Measurements from ENCODE around the gene TMEM131.

GRCh38 chr2:98027538-98027937, 31.8 kb upstream of the TMEM131 start:
- TF ChIP-seq POLR2AphosphoS5 (IDR thresholded peaks at IDR 0.05; ENCODE audit: low read depth) (no peak), CTCF (IDR thresholded peaks at IDR 0.05; ENCODE audit: insufficient read depth, low read length) (no peak), GABPA (IDR thresholded peaks at IDR 0.05; ENCODE audit: low read depth) (no peak), SPI1 (IDR thresholded peaks at IDR 0.05; ENCODE audit: borderline replicate concordance, low read depth) (no peak)
- TF ChIP-seq, protein P1, sequence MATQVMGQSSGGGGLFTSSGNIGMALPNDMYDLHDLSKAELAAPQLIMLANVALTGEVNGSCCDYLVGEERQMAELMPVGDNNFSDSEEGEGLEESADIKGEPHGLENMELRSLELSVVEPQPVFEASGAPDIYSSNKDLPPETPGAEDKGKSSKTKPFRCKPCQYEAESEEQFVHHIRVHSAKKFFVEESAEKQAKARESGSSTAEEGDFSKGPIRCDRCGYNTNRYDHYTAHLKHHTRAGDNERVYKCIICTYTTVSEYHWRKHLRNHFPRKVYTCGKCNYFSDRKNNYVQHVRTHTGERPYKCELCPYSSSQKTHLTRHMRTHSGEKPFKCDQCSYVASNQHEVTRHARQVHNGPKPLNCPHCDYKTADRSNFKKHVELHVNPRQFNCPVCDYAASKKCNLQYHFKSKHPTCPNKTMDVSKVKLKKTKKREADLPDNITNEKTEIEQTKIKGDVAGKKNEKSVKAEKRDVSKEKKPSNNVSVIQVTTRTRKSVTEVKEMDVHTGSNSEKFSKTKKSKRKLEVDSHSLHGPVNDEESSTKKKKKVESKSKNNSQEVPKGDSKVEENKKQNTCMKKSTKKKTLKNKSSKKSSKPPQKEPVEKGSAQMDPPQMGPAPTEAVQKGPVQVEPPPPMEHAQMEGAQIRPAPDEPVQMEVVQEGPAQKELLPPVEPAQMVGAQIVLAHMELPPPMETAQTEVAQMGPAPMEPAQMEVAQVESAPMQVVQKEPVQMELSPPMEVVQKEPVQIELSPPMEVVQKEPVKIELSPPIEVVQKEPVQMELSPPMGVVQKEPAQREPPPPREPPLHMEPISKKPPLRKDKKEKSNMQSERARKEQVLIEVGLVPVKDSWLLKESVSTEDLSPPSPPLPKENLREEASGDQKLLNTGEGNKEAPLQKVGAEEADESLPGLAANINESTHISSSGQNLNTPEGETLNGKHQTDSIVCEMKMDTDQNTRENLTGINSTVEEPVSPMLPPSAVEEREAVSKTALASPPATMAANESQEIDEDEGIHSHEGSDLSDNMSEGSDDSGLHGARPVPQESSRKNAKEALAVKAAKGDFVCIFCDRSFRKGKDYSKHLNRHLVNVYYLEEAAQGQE (IDR thresholded peaks at IDR 0.05; ENCODE audit: insufficient replicate concordance, low read depth): no peak

Measured in HL-60 (cell line).